SK-N-SH (cell line): ENCODE results near the gene PEA15. TPM values are rescaled to one million over a fixed set of nuclear protein-coding genes. Genes with fewer than 3 reads are reported as not detected.

Experiments
- CTCF ChIA-PET: fragments of 300-600, 350-600 bp; formaldehyde crosslinking; extraction: SDS; loops from one replicate; lab custom pipeline; 2021; lab: Yijun Ruan, JAX
- POLR2A ChIA-PET: fragments of 350-600 bp; sonication (Branson Sonifier 250); formaldehyde crosslinking; extraction: SDS; loops from one replicate; lab custom pipeline; 2020; ENCODE audit warnings: antibody characterized with exemption, inconsistent platforms; lab: Yijun Ruan, JAX
- DNase-seq: peaks from one replicate; pipeline ENCODE4 v3.0.0; 2012
- H2AFZ ChIP-seq: fragments of 200-600 bp; sonication (generic); 2 replicates; pipeline ENCODE4 v1.8.1; 2016; ENCODE audit warnings: antibody characterized with exemption, mild to moderate bottlenecking, low read depth
- H3F3A ChIP-seq: fragments of 200-600 bp; sonication (generic); replicated peaks from 2 replicates; pipeline ENCODE3; 2016; ENCODE audit warnings: antibody characterized with exemption, mild to moderate bottlenecking; ENCODE audit not compliant: insufficient read depth
- H3K27ac ChIP-seq, 2 experiments: fragments of 200-500 bp in 1 of 2; fragments of 200-600 bp in 1 of 2; sonication (Bioruptor generic) in 1 of 2; sonication (generic), shearing (Covaris generic) in 1 of 2; 2 replicates each; pipeline versions ENCODE4 v1.5.1 to v1.6.1; 2014 to 2016; ENCODE audit warnings: low read depth in 2 of 2, inconsistent platforms in 1 of 2, low read length in 1 of 2, mild to moderate bottlenecking in 1 of 2, mixed read lengths in 1 of 2
- H3K27me3 ChIP-seq: fragments of 200-600 bp; sonication (generic), shearing (Covaris generic); 2 replicates; pipeline ENCODE4 v1.6.1; 2016; ENCODE audit warnings: mixed run types; ENCODE audit not compliant: insufficient read depth
- H3K36me3 ChIP-seq, 2 experiments: fragments of 200-500 bp in 1 of 2; fragments of 200-600 bp in 1 of 2; sonication (Bioruptor generic) in 1 of 2; sonication (generic) in 1 of 2; replicated peaks in 1 of 2; 2 replicates each; pipeline versions ENCODE3 to v1.5.1; 2014 to 2016; ENCODE audit warnings: low read length in 1 of 2, mild to moderate bottlenecking in 1 of 2; ENCODE audit not compliant: insufficient read depth in 2 of 2, control insufficient read depth in 1 of 2
- H3K4me1 ChIP-seq, 2 experiments: fragments of 200-500 bp in 1 of 2; fragments of 200-600 bp in 1 of 2; sonication (Bioruptor generic) in 1 of 2; sonication (generic), shearing (Covaris generic) in 1 of 2; 2 replicates each; pipeline versions ENCODE4 v1.5.1 to v1.6.1; 2014 to 2016; ENCODE audit warnings: low read depth in 1 of 2, low read length in 1 of 2, mixed run types in 1 of 2; ENCODE audit not compliant: insufficient read depth in 2 of 2, control insufficient read depth in 1 of 2
- H3K4me2 ChIP-seq: fragments of 200-600 bp; sonication (generic), shearing (Covaris generic); 2 replicates; pipeline ENCODE4 v1.6.1; 2017; ENCODE audit warnings: mixed run types
- H3K4me3 ChIP-seq, 2 experiments: fragments of 200-500 bp in 1 of 2; fragments of 200-600 bp in 1 of 2; sonication (Bioruptor generic) in 1 of 2; sonication (generic), shearing (Covaris generic) in 1 of 2; 2 replicates each; pipeline versions ENCODE4 v1.5.1 to v1.8.1; 2014 to 2016; ENCODE audit warnings: low read depth in 2 of 2, inconsistent platforms in 1 of 2, low read length in 1 of 2, mild to moderate bottlenecking in 1 of 2, mixed read lengths in 1 of 2, moderate library complexity in 1 of 2
- H3K79me2 ChIP-seq: fragments of 200-600 bp; sonication (generic); 2 replicates; pipeline ENCODE4 v1.8.1; 2017; ENCODE audit warnings: mild to moderate bottlenecking; ENCODE audit not compliant: insufficient read depth
- H3K9ac ChIP-seq: fragments of 200-600 bp; sonication (generic); 2 replicates; pipeline ENCODE4 v1.6.1; 2017; ENCODE audit warnings: mixed run types
- H3K9me2 ChIP-seq: fragments of 200-600 bp; sonication (generic); 2 replicates; pipeline ENCODE4 v1.6.1; 2017; ENCODE audit warnings: mixed run types
- H3K9me3 ChIP-seq: fragments of 200-600 bp; sonication (generic); 2 replicates; pipeline ENCODE4 v1.6.1; 2017; ENCODE audit warnings: mixed run types, mild to moderate bottlenecking, moderate library complexity
- H4K20me1 ChIP-seq: fragments of 200-600 bp; sonication (generic); 2 replicates; pipeline ENCODE4 v1.6.1; 2017; ENCODE audit warnings: mild to moderate bottlenecking, mixed run types; ENCODE audit not compliant: insufficient read depth
- CTCF ChIP-seq: fragments of 200-600 bp; sonication (generic); IDR thresholded peaks from 2 replicates; pipeline ENCODE4 v1.6.1; 2017; ENCODE audit warnings: antibody characterized with exemption, mild to moderate bottlenecking, moderate library complexity
- EP300 ChIP-seq, 2 experiments: IDR thresholded peaks; 2 replicates each; pipeline versions ENCODE4 v1.4.0 to v1.6.1; 2012; ENCODE audit warnings: borderline replicate concordance in 1 of 2, low read depth in 1 of 2, low read length in 1 of 2
- EZH2phosphoT487 ChIP-seq: fragments of 200-600 bp; sonication (generic); IDR thresholded peaks from 2 replicates; pipeline ENCODE4 v1.6.1; 2017; ENCODE audit warnings: low read depth, mixed run types, mild to moderate bottlenecking, antibody characterized with exemption, moderate library complexity, borderline replicate concordance
- GABPA ChIP-seq: IDR thresholded peaks from 2 replicates; pipeline ENCODE4 v1.4.0; 2012; ENCODE audit warnings: low read depth, mild to moderate bottlenecking
- IRF3 ChIP-seq: fragments of 150-350 bp; IDR thresholded peaks from 2 replicates; pipeline ENCODE4 v1.6.1; 2016; ENCODE audit warnings: mild to moderate bottlenecking, low read depth, low read length
- NRF1 ChIP-seq: IDR thresholded peaks from 2 replicates; pipeline ENCODE4 v1.6.1; 2012; ENCODE audit warnings: low read depth, mild to moderate bottlenecking, low read length
- RCOR1 ChIP-seq: fragments of 150-350 bp; IDR thresholded peaks from 2 replicates; pipeline ENCODE4 v1.6.1; 2017; ENCODE audit warnings: antibody characterized with exemption, low read length
- SIN3A ChIP-seq: IDR thresholded peaks from 2 replicates; pipeline ENCODE4 v1.6.1; 2012; ENCODE audit warnings: low read depth, mild to moderate bottlenecking, low read length, moderate library complexity, borderline replicate concordance
- USF2 ChIP-seq: fragments of 150-350 bp; IDR thresholded peaks from 2 replicates; pipeline ENCODE4 v1.6.1; 2017; ENCODE audit warnings: antibody characterized with exemption, low read length, low read depth, borderline replicate concordance
- ZBTB33 ChIP-seq: IDR thresholded peaks from 2 replicates; pipeline ENCODE4 v1.4.0; 2012; ENCODE audit warnings: low read depth, borderline replicate concordance
- WGBS: methylation state at CpG from one replicate; pipeline ENCODE4 v1.1.6; 2017; ENCODE audit warnings: low lambda C conversion rate; 5-methylcytosine and 5-hydroxymethylcytosine counted together
- polyA plus RNA-seq, 3 experiments: library from polyadenylated mRNA; depleted of rRNA; stranded (reverse); fragments of >200 nt; gene quantifications; 2 replicates each; pipeline ENCODE4 v1.2.3, GENCODE V29; 2012

Gene PEA15
- polyA plus RNA-seq, 1 of the 3 experiments (the other 2 are of a cell fraction), result 322 TPM

- H3K4me3 ChIP-seq, result no peak overlapping the region
- H3K4me2 ChIP-seq, result no peak overlapping the region
- H3F3A ChIP-seq, result no peaks in the 10 kb centered on the region
- H3K79me2 ChIP-seq, result no peaks in the 10 kb centered on the region
- H3K27ac ChIP-seq, result no peak overlapping the region
- no peaks in the 10 kb centered on the region; the same call in 1 of the 2 replicates for H3K27me3 ChIP-seq
- no peak overlapping the region for H2AFZ ChIP-seq
- no peak for DNase-seq
- no peaks in the 10 kb centered on the region for H3K9me3 ChIP-seq
- no peaks in the 10 kb centered on the region for H3K4me1 ChIP-seq
- POLR2A ChIA-PET, result no interaction called here
- H3K9ac ChIP-seq, result no peak overlapping the region
- H3K9me2 ChIP-seq, result no peaks in the 10 kb centered on the region
- TF ChIP-seq EZH2phosphoT487, result no peak
- no peak for TF ChIP-seq EP300 (IDR thresholded peaks at IDR 0.05; ENCODE audit: borderline replicate concordance in 1 of 2, low read depth in 1 of 2, low read length in 1 of 2)
- TF ChIP-seq USF2, result no peak
- TF ChIP-seq GABPA, result no peak
- no peak for TF ChIP-seq SIN3A
- no peak for TF ChIP-seq ZBTB33
- TF ChIP-seq IRF3, result no peak
- TF ChIP-seq CTCF, result no peak
- TF ChIP-seq NRF1, result no peak
- TF ChIP-seq RCOR1, result no peak
- TF ChIP-seq, all 33 proteins: peak for 0
- 48% methylated on average over 4 of the region's 4 CpGs for WGBS
- CTCF ChIA-PET, result interaction anchor here (1.2 to 2.8 kb wide), 4 partner anchors 22 to 120 kb away, joined by 3 to 10 read pairs (median 8); no protein-coding TSS in a partner anchor
- Histone ChIP-seq H4K20me1 (no peaks in the 10 kb centered on the region), H3K36me3 (no peaks in the 10 kb centered on the region)
Measured at GRCh38 chr1:160171354-160171753, 33.8 kb upstream of the PEA15 start.
